GM12874 (cell line): ENCODE results near the gene HOXD3.
A peak's percentile ranks its signal among the peaks of the same experiment; 100 is the strongest.

Source experiments
- CTCF ChIP-seq: IDR thresholded peaks from 2 replicates; pipeline ENCODE4 v1.5.1; 2011; ENCODE audit warnings: low read depth, mild to moderate bottlenecking, control low read depth, low read length, moderate library complexity; ENCODE audit not compliant: insufficient read depth

Gene HOXD3

GRCh38 chr2:176118601-176119339, 38.3 kb upstream of the HOXD3 start:
- peak; percentile 51 for TF ChIP-seq CTCF

- no peak for TF ChIP-seq CTCF
Observed at GRCh38 chr2:176120364-176121189, 36.5 kb upstream of the HOXD3 start.

GRCh38 chr2:176121190-176122051, 35.7 kb upstream of the HOXD3 start:
- TF ChIP-seq CTCF = no peak

- TF ChIP-seq CTCF = no peak
Observed at GRCh38 chr2:176122052-176122682, 34.9 kb upstream of the HOXD3 start.

- TF ChIP-seq CTCF = no peak
Observed at GRCh38 chr2:176122683-176123410, 34.3 kb upstream of the HOXD3 start, which contains the start of gene HOXD9. Gene HOXD9 (plus strand): TSS chr2:176122719. CDS start chr2:176122769, 50 bp downstream.

- TF ChIP-seq CTCF = no peak
Observed at GRCh38 chr2:176123411-176124109, 33.5 kb upstream of the HOXD3 start.
